Activated naive CD4-positive, alpha-beta T cell treated with anti-CD3 and anti-CD28 coated beads, Interleukin-2, amount 50 U/mL, for 24 hours (primary cell): ENCODE measurements around the gene TPPP3.

Experiments
- H3K27ac Mint-ChIP-seq: one replicate; pipeline ENCODE4 v1.8.0; 2021; ENCODE audit warnings: mild to moderate bottlenecking, mixed read lengths
- H3K27me3 Mint-ChIP-seq: one replicate; pipeline ENCODE4 v1.8.0; 2021; ENCODE audit warnings: mixed read lengths
- H3K36me3 Mint-ChIP-seq: one replicate; pipeline ENCODE4 v1.8.0; 2021; ENCODE audit warnings: mixed read lengths
- H3K4me1 Mint-ChIP-seq: one replicate; pipeline ENCODE4 v1.8.0; 2021; ENCODE audit warnings: mixed read lengths
- H3K4me3 Mint-ChIP-seq: one replicate; pipeline ENCODE4 v1.8.0; 2021; ENCODE audit warnings: mild to moderate bottlenecking, mixed read lengths
- H3K9me3 Mint-ChIP-seq: one replicate; pipeline ENCODE4 v1.8.0; 2021; ENCODE audit warnings: mixed read lengths

The TPPP3 gene

DNA sequence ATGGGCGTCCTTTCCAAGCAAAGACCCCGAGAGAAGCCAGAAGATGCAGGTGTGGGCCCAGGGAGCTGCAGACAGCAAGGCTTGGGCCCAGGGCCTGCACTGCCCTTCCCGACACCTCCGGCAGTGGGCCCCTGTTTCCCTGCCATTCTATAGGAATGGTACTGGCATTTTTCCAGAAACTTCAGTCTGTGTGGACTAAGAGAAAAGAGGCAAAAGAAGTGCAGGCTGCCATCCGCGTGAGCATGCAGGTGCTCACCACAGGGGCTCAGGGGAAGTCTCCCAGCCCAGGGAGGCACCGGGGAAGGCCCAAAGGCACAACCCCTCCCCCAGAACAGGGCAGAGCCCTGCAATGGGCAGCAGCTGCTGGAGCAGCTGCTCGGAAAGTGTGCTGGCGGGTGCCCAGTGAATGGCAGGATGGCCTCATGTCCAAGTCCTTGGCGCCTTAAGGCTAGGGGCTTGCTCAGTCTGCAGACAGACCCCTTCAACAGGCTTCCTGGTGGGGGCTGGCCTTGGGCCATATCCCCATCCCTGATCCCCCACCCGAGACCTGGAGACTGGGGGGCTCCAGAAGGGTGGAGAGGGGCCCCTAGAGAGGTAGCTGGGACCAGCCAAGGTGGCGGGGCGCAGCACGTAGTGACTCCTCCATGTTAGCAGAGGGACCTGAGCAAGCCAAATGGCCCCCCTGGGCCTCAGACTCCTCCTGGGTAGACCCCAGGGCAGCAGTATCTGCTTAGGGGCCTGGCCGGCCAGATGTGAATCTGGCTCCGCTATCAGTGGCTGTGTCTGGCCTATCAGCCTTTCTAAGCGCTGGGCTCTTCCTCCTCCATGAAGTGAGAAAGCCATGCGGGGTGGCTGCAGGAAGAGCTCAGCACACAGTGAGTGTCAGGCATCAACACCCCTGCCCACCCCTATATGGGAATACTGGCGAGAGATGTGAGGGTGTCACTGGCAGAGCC lies 6.7 kb upstream of the TPPP3 start:
- Mint-ChIP-seq H3K27ac (no peak overlapping the region), H3K4me3 (no peak overlapping the region)

DNA sequence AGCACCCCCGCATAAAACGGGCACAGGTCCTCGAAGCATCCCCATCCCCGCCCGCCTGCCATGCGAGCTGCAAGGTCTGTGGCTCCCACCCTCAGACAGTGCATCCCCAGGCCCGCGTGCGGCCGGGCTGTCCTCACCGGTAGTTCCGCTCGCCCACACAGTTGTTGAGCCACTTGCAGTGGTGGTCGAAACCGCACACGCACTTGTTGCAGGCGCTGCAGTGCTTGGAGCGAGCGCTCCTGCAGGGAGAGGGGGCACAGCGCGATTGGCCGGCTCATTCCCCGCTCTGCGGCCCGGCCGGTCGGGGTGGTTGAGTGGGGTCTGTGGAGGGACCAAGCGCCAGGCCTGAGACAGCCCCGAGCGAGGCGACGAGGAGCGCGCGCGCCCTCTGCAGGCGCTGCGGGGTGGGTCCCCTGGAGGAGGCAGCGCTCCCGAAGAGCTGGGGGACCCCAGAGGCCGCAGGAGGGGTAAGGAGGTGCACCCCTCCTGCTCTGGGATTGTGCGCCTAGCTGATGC lies 6.0 kb upstream of the TPPP3 start:
- Mint-ChIP-seq H3K4me3 (no peak overlapping the region), H3K36me3 (no peaks in the 10 kb centered on the region), H3K27ac (no peak overlapping the region), H3K27me3 (peaks cover 10% of the 10 kb centered on the region), H3K4me1 (peaks cover under 1% of the 10 kb centered on the region), H3K9me3 (no peaks in the 10 kb centered on the region)

More for the DNA sequence above, 6.7 kb upstream of the TPPP3 start:
- Mint-ChIP-seq H3K9me3 (no peaks in the 10 kb centered on the region), H3K36me3 (no peaks in the 10 kb centered on the region), H3K4me1 (no peaks in the 10 kb centered on the region), H3K27me3 (peaks cover 10% of the 10 kb centered on the region)

DNA sequence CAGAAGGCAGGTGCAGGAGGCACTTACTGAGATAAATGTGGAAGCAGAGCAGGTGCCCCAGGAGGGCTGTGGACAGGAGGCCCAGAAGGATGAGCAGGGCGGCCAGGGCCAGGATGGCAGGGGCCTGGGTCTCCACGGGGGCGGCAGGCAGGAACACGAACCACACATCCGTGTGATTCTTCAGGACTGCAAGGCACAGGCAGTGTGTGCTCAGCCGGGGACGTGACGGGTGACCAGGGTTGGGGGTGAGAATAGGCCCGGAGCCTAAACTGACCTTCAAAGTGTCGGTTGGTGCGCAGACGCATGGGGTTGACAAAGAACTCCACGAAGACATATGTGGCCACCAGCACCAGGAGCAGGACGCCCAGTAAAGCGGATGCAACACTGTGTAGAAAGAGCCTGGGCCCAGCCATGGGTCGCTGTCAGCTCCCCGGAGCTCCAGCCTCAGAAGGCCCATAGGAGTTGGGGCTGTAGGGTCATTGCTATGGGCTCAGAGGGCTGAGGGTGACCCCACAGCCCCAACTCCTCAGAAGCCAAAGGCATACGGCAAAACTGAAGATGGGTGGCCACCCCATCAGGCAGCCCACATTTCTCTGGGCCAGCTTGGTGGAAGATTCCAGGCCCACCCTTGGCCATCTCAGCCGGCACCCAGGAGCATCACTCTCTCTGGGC lies 5.4 kb upstream of the TPPP3 start:
- no peaks in the 10 kb centered on the region for H3K9me3 Mint-ChIP-seq
- peaks cover 15% of the 10 kb centered on the region for H3K27me3 Mint-ChIP-seq
- peaks cover 5% of the 10 kb centered on the region for H3K4me1 Mint-ChIP-seq
- H3K4me3 Mint-ChIP-seq = no peak overlapping the region
- H3K27ac Mint-ChIP-seq = no peak overlapping the region
- no peaks in the 10 kb centered on the region for H3K36me3 Mint-ChIP-seq

DNA sequence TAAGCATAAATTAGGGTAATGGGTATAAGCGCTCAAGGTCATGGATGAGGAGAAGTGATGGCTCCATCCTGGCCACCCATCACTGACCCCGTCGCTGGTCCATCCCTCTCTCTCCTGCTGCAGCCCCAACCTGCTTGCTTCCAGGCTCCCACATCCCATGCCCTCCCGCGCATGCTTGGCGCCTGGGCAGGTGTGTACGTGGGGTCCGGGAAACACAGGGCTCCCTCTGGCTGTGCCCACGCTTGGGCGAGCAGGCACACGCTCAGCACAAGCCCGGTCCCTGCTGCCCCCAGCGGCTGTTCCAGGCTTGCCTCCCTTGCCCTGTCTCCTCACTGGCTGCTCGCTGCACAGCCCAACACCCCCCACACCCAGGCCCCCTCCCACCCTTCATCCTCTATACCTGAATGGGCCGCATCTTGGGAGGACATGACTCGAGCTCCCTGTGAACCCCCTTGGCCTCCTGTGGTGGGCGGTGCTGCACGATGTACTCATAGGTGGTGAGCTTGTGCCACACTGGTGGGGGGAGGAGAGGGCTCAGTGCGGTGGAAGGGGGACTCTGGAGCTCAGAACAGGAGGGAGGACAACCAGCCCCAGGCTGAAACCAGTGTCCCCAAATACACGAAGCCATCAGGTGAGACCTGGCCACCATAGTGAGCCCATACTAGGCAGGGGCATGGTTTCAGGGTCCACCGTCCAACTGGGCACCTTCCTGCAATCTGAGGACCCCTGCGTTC lies 4.7 kb upstream of the TPPP3 start:
- no peak overlapping the region for H3K27ac Mint-ChIP-seq
- peaks cover 5% of the 10 kb centered on the region for H3K4me1 Mint-ChIP-seq
- no peaks in the 10 kb centered on the region for H3K36me3 Mint-ChIP-seq
- peaks cover 15% of the 10 kb centered on the region for H3K27me3 Mint-ChIP-seq
- H3K9me3 Mint-ChIP-seq = no peaks in the 10 kb centered on the region
- no peak overlapping the region for H3K4me3 Mint-ChIP-seq

DNA sequence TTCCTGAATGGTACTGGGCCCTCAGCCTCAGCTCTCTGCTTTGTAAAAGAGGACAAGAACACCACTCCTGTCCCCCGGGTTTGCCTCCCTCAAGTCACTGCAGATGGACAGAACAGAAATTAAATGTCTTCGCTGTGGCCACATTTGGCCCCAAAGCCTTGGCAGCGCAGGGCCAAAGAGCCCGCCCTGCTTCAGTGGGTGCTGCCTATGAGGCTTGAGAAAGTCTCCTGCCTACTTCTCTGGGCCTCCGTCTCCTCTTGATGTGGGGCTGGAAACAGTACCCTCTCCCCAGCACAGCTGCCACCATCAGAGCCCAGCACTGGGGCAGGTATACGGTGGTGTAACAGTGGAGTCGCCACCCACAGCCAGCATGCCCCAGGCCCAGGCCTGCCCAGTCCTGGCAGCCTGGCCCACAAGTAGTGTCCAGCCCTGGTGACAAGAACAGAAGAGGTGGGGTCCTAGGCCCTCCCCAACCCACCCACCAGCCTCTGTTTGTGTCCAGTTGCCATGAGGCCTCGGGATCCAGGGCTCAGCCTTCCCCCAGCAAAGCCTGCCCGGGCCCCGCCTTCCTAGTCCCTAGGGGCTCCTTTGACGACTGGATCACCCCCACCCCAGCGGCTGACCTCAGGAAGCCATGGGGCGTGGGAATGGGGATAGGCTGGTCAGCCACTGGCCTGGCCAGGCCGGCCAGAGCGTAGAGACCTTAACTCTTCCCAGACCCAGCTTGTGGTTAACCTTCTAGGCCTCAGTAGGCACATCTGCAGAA lies 3.9 kb upstream of the TPPP3 start:
- peaks cover 15% of the 10 kb centered on the region for H3K27me3 Mint-ChIP-seq

DNA sequence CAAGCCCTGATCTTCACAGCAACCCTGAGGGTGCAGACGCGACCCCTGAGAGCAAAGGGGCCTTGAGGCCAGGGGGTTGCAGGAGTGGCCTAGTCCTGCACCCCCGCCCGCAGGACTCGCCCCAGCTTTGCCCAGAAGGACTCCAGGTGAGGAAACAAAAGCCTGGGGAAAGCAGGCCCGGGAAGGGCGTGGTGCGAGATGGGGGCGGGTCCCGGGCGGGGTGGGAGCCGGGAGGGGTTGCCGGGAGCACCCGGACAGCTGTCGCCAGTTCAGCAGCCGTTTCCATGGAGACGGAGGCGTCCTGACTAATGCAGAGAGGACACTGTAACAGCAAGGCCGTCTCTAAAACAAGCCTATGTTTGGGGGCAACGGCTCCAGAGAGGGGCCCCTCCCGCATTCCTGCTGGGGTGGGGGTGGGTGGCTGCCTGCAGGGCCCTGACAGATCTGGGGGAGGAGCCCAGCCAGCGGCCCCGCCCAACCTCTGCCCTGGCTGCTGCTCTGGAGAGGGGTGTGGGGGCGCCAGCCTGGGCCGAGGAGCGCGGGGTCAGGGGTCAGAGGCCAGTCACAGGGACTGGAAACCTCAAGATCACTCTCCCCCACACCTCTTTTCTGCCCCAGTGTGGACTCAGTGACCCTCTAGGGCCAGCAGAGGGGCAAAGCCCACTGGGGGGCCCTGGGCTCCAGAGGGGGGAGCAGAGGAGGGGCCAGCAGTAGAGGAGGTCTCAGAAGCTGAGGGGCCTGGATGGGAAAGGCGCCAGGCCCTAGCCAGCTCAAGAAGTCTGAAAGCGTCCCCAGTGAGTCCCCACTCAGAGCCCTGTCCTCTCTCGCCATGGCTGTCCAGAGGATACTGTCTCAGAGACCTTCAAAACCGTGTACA lies 3.1 kb upstream of the TPPP3 start:
- peaks cover 5% of the 10 kb centered on the region for H3K4me1 Mint-ChIP-seq
- H3K36me3 Mint-ChIP-seq = no peaks in the 10 kb centered on the region
- H3K9me3 Mint-ChIP-seq = no peaks in the 10 kb centered on the region
- peaks cover 13% of the 10 kb centered on the region for H3K27me3 Mint-ChIP-seq
- no peak overlapping the region for H3K27ac Mint-ChIP-seq
- H3K4me3 Mint-ChIP-seq = no peak overlapping the region

More for the DNA sequence above, 3.9 kb upstream of the TPPP3 start:
- H3K4me3 Mint-ChIP-seq = no peak overlapping the region
- peaks cover 5% of the 10 kb centered on the region for H3K4me1 Mint-ChIP-seq
- no peaks in the 10 kb centered on the region for H3K36me3 Mint-ChIP-seq
- H3K27ac Mint-ChIP-seq = no peak overlapping the region
- H3K9me3 Mint-ChIP-seq = no peaks in the 10 kb centered on the region

DNA sequence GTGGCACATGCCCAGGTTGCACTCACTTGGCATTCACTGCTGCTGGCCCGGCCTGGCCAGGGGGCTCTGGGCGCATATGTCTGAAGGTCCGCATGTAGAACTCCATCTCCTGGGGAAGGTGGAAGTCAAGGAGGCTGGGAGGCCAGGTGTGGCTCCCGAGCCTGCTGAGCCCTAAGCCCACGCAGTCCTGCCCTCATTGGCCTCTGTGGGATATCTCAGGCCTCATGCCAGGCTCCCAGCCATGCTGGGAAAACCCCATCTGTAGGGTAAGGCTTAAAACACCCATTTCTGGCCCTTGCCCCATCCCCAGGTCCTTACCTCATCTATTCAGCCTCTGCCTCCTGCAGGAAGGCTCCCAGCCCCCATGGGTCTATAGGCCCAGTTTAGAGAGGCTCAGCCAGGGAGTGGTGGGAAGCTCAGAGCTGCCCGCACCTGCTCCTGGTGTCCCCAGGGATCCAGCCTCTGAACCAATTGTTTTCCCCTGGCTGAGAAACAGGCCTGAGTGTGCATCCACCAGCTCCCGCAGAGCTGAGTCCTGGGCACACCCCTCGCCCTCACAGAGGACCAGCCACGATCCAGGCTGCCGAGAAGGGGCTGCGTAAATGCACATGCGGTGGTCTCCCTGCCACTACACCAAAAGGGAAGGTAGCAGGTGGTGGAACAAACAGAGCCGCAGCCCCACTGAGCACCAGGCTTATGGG lies 2.3 kb upstream of the TPPP3 start:
- H3K4me1 Mint-ChIP-seq = peaks cover 5% of the 10 kb centered on the region
- H3K27ac Mint-ChIP-seq = no peak overlapping the region
- no peak overlapping the region for H3K4me3 Mint-ChIP-seq
- H3K27me3 Mint-ChIP-seq = peaks cover 13% of the 10 kb centered on the region
- H3K9me3 Mint-ChIP-seq = no peaks in the 10 kb centered on the region
- no peaks in the 10 kb centered on the region for H3K36me3 Mint-ChIP-seq

DNA sequence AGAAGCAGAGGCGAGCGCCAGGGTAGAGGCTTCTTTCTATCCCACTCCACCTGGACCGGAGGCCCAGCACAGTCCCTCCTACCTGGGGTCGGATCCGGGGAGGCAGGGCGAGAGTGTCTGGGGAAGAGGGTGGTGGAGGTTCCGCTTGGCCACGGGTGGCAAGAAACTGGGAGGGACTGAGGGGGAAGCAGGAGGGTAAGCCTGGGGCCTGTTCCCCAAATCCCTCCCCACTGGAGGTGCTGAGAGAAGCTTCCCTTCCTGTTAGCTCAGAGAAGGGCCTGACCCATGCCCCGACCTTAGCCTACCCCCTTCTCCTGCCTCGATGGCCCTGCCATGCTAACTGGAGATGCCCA lies 1.8 kb upstream of the TPPP3 start:
- Mint-ChIP-seq H3K36me3 (no peaks in the 10 kb centered on the region), H3K4me3 (no peak overlapping the region), H3K27me3 (peaks cover 13% of the 10 kb centered on the region), H3K27ac (no peak overlapping the region), H3K4me1 (peaks cover 5% of the 10 kb centered on the region), H3K9me3 (no peaks in the 10 kb centered on the region)

DNA sequence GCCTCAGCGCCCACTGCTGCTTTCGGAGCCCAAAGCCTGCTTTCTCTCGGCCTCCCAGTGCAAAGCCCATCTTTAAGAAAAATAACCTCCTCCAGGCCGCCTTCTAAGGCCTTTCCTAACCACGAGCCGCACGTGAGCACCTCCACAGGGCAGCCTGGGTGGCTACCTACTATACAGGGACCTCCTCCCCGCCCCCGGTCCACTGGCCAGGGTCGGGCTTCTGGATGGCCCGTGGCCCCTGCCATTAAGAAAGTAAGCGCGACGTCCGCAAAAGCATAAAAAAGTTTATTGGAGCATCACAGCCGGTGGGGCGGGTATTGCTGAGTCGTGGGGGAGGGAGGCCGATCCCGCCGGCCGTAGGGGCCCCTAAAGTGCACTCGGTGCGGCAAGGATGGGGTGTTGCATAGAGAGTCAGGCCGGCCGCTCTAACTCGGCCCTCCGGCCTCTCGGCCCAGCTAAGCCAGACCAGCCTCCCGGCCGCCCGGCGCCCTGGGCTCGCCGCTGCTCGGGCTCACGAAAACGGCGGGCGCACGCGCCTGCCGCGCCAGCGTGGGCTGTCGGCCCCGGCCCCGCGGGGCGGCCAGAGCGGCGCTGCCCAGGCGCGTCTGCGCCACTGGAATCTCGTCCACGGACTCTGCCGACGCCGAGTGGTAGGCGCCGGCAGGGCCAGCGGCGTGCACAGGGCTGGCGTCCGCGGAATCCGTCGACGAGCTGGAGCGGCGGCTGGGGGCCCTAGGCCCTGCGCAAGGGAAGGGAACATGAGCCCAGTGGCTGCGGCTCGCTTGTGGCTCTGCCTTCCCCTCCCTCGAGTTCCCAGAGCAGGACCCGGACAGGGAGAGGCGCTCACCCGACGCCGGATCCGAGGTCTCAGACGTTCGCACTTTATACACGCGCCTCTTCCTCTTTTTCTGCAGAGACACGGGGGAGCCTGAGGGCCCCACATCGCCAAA lies 1.1 kb upstream of the TPPP3 start:
- no peaks in the 10 kb centered on the region for H3K9me3 Mint-ChIP-seq
- peak overlapping the region; percentile 64 for H3K4me3 Mint-ChIP-seq
- no peaks in the 10 kb centered on the region for H3K36me3 Mint-ChIP-seq
- H3K4me1 Mint-ChIP-seq = peaks cover 5% of the 10 kb centered on the region
- H3K27me3 Mint-ChIP-seq = peaks cover 13% of the 10 kb centered on the region
- no peak overlapping the region for H3K27ac Mint-ChIP-seq

DNA sequence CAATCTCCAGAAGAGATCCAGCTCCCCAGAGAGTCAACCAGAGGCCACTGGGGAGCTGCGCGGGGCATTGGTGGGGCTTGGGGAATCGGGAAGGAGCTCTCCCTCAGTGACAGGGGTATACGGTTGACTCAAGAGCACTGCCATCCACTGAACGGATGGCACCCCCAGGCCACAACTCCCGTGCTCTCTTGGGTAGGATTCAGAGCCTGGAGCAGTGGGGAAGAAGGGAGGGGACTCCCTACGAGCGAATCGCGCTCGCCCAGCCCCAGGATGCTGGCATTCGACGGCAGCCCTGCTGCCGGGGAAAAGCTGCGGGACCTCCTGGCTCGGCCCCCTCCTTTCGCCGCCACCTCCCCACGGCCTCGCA lies 473 bp upstream of the TPPP3 start:
- no peak overlapping the region for H3K27ac Mint-ChIP-seq
- no peaks in the 10 kb centered on the region for H3K9me3 Mint-ChIP-seq
- peak overlapping the region; percentile 64 for H3K4me3 Mint-ChIP-seq
- H3K27me3 Mint-ChIP-seq = peaks cover 13% of the 10 kb centered on the region
- H3K4me1 Mint-ChIP-seq = peaks cover 5% of the 10 kb centered on the region
- no peaks in the 10 kb centered on the region for H3K36me3 Mint-ChIP-seq

DNA sequence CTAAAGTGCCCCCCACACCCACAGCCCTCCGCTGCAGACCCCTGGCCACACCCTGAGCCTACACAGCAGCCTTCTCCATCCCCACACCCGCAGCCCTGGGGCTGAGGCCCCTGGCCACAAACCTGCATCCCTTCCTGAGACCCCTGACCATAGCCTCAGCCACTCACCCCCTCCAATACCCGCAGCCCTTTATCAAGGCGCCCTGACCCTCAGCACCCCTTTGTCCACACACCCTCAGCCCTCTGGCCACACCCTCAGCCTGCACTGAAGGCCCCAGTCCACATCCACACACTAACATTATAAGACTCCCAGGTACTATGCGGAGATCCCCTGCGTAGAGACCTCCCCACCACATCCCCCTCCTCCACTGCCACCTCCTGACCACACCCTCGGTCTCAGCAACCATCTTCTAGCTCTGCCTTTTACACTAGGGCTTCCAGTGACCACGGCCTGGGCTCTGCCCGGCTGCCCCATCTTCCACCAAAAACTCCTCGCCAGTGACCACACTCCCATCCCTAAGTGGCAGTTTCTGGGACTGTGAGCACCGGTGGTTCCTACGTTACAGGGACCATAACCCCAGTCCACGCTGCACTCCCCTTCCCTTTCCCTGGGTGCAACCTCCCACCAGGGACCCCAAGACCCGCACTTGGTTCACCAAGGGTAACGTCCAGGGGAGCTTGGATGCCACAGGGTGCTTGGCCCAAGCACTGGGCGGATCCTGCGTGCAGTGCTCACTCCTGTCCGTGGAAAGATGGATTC lies 818 bp downstream of the TPPP3 start:
- Mint-ChIP-seq H3K4me1 (peaks cover 5% of the 10 kb centered on the region), H3K4me3 (no peak overlapping the region), H3K27ac (no peak overlapping the region), H3K36me3 (no peaks in the 10 kb centered on the region), H3K27me3 (peaks cover 13% of the 10 kb centered on the region), H3K9me3 (no peaks in the 10 kb centered on the region)

DNA sequence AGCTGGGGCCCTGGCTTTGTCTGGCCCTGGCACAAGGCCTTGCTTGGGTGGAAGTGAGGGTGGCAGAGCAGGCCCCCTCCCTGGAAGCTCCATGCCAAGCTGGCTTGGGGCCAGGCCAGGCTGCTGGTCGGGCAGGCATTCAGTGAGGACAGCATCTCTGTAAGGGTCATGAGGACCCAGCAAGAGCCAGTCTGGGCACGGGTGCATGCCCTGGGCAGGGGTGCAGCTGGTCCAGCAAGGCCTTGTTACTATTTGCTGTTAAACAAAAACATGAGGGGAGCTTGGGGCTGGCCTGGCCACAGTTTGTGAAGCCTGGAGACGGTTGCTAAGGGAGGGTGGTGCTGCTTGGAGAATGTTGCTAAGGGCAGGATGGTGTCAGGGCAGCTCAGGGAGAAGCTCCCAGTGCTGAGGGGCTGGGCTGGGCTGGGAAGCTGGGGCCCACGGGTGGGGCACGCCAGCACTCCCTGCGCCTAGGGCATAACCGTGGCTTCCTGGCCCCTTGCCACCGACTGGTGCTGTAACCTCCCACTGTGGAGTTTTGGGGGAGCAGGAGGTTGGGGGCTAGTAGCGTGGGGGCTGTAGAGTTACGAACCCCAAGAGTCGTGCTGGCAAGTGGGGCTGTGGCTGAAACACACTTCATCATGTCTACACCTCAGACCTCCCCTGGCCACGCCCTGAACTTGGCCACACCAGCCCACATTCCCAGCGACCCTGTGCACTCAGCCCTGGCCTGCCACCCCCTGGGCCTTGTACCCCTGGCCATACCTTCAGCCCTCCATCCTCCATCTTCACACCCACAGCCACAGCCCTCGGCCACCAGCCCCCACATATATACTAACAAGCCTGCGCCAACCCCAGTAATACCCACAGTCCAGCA lies 1.6 kb downstream of the TPPP3 start:
- H3K27me3 Mint-ChIP-seq = peaks cover 9% of the 10 kb centered on the region
- no peaks in the 10 kb centered on the region for H3K9me3 Mint-ChIP-seq
- no peak overlapping the region for H3K27ac Mint-ChIP-seq
- H3K4me1 Mint-ChIP-seq = peaks cover 5% of the 10 kb centered on the region
- no peaks in the 10 kb centered on the region for H3K36me3 Mint-ChIP-seq
- no peak overlapping the region for H3K4me3 Mint-ChIP-seq
